Smooth muscle cell (in vitro differentiated cells): Measurements from ENCODE around the gene CORO7. TPM values are rescaled to one million over a fixed set of nuclear protein-coding genes. Genes with fewer than 3 reads are reported as not detected.

Source experiments
- DNase-seq: peaks from one replicate; lab custom pipeline; 2025; ENCODE audit not compliant: unreplicated experiment; lab: John Stamatoyannopoulos, UW
- H2AFZ ChIP-seq: fragments of 200-600 bp; sonication (generic); 2 replicates; pipeline ENCODE4 v1.6.0; 2016; ENCODE audit warnings: antibody characterized with exemption, low read depth, mild to moderate bottlenecking
- H3F3A ChIP-seq: fragments of 200-600 bp; sonication (generic); 2 replicates; pipeline ENCODE4 v1.6.0; 2017; ENCODE audit warnings: antibody characterized with exemption, low read depth
- H3K27ac ChIP-seq: fragments of 200-600 bp; sonication (generic); 2 replicates; pipeline ENCODE4 v1.5.1; 2016; ENCODE audit warnings: low read depth, mild to moderate bottlenecking
- H3K27me3 ChIP-seq: fragments of 200-600 bp; sonication (generic); 2 replicates; pipeline ENCODE4 v1.6.1; 2016; ENCODE audit warnings: low read depth, mild to moderate bottlenecking
- H3K36me3 ChIP-seq: fragments of 200-600 bp; sonication (generic); 2 replicates; pipeline ENCODE4 v1.5.1; 2016; ENCODE audit warnings: low read depth
- H3K4me1 ChIP-seq: fragments of 200-600 bp; sonication (generic); 2 replicates; pipeline ENCODE4 v1.5.1; 2016; ENCODE audit warnings: low read depth
- H3K4me2 ChIP-seq: fragments of 200-600 bp; sonication (generic); 2 replicates; pipeline ENCODE4 v1.6.0; 2016; ENCODE audit warnings: mild to moderate bottlenecking
- H3K4me3 ChIP-seq: fragments of 200-600 bp; sonication (generic); 2 replicates; pipeline ENCODE4 v1.5.1; 2016; ENCODE audit warnings: mild to moderate bottlenecking
- H3K79me2 ChIP-seq: fragments of 200-600 bp; sonication (generic); 2 replicates; pipeline ENCODE4 v1.6.0; 2016; ENCODE audit warnings: low read depth, mild to moderate bottlenecking
- H3K9ac ChIP-seq: fragments of 200-600 bp; sonication (generic); 2 replicates; pipeline ENCODE4 v1.6.0; 2016; ENCODE audit warnings: low read depth
- H3K9me3 ChIP-seq: fragments of 200-600 bp; sonication (generic); replicated peaks from 2 replicates; pipeline ENCODE4 v1.5.1; 2016; ENCODE audit warnings: low read depth
- H4K20me1 ChIP-seq: fragments of 200-600 bp; sonication (generic); 2 replicates; pipeline ENCODE4 v1.6.0; 2016; ENCODE audit warnings: low read depth
- CTCF ChIP-seq: fragments of 200-600 bp; sonication (generic); IDR thresholded peaks from 2 replicates; pipeline ENCODE4 v1.5.1; 2017; ENCODE audit warnings: borderline replicate concordance, mild to moderate bottlenecking, antibody characterized with exemption; ENCODE audit not compliant: insufficient read depth, poor library complexity, severe bottlenecking
- WGBS: methylation state at CpG from one replicate; pipeline ENCODE4 v1.1.7; 2016; ENCODE audit warnings: low lambda C conversion rate; 5-methylcytosine and 5-hydroxymethylcytosine counted together
- polyA plus RNA-seq: library from polyadenylated mRNA; unstranded; fragments of >200 nt; fragmentation: Nextera tagmentation; extraction: Ambion mirVana; gene quantifications from 2 replicates; pipeline ENCODE4 v1.2.1, GENCODE V29; 2016
- total RNA-seq: library from RNA; depleted of rRNA; stranded (reverse); fragments of >200 nt; gene quantifications from 2 replicates; pipeline ENCODE4 v1.2.3, GENCODE V29; 2014

CORO7 gene
- total and polyA plus RNA-seq, 2 experiments from 2014 or later: 6.7 to 12.7 TPM

- no peak overlapping the region for H3K4me2 ChIP-seq
- peaks cover 2% of the 10 kb centered on the region for H4K20me1 ChIP-seq
- no peak overlapping the region for H3K9ac ChIP-seq
- no peak overlapping the region for H3K27ac ChIP-seq
- no peak overlapping the region for H2AFZ ChIP-seq
- H3K36me3 ChIP-seq: no peaks in the 10 kb centered on the region
- peaks cover 8% of the 10 kb centered on the region for H3F3A ChIP-seq
- no peaks in the 10 kb centered on the region for H3K9me3 ChIP-seq
- WGBS: 97% methylated on average over 20 of the region's 20 CpGs
- H3K4me1 ChIP-seq: peaks cover 10% of the 10 kb centered on the region
- peaks cover 10% of the 10 kb centered on the region for H3K79me2 ChIP-seq
- DNase-seq: no peak
- no peak for TF ChIP-seq CTCF
- no peak overlapping the region for H3K4me3 ChIP-seq
- no peaks in the 10 kb centered on the region for H3K27me3 ChIP-seq
Measured at GRCh38 chr16:4354512-4355409, 61.6 kb downstream of the CORO7 start.

DNA sequence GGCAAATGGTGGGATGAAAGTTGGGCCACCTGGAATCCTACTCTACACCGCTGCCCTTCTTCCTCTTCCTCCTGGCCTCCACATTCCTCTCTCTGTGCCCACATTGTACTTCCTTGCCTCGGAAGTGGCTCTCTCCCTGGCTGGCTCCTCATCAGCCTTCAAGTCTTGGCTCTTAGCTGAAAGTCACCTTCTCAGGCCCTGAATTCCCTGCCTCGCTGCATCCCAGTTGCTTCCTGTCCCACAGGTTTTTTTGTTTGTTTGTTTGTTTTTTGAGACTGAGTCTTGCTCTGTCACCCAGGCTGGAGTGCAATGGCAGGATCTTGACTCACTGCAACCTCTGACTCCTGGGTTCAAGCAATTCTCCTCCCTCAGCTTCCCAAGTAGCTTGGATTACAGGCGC lies 62.7 kb downstream of the CORO7 start:
- H3K79me2 ChIP-seq: peaks cover 20% of the 10 kb centered on the region
- H3K27me3 ChIP-seq: no peaks in the 10 kb centered on the region
- H3K4me2 ChIP-seq: no peak overlapping the region
- 96% methylated on average over 4 of the region's 4 CpGs for WGBS
- no peak overlapping the region for H2AFZ ChIP-seq
- peaks cover 10% of the 10 kb centered on the region for H3K4me1 ChIP-seq
- H4K20me1 ChIP-seq: peaks cover 4% of the 10 kb centered on the region
- H3K9ac ChIP-seq: no peak overlapping the region
- H3K36me3 ChIP-seq: no peaks in the 10 kb centered on the region
- no peak overlapping the region for H3K4me3 ChIP-seq
- H3F3A ChIP-seq: peaks cover 8% of the 10 kb centered on the region
- no peaks in the 10 kb centered on the region for H3K9me3 ChIP-seq
- no peak for TF ChIP-seq CTCF
- no peak for DNase-seq
- no peak overlapping the region for H3K27ac ChIP-seq

DNA sequence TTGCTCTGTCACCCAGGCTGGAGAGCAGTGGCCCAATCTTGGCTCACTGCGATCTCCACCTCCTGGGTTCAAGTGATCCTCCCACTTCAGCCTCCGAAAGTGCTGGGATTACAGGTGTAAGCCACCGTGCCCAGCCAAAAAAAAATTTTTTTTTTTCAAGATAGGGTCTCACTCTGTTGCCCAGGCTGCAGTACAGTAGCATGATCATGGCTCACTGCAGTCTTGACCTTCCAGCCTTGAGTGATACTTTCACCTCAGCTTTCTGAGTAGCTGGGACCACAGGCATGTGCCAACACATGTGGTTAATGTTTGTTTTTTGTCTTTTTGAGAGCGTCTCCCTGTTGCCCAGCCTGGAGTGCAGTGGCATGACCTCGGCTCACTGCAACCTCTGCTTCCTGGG lies 63.6 kb downstream of the CORO7 start:
- H3K9ac ChIP-seq: no peak overlapping the region
- DNase-seq: no peak
- H3K27ac ChIP-seq: no peak overlapping the region
- no peaks in the 10 kb centered on the region for H3K9me3 ChIP-seq
- H3K4me3 ChIP-seq: no peak overlapping the region
- H3K27me3 ChIP-seq: no peaks in the 10 kb centered on the region
- no peaks in the 10 kb centered on the region for H3K36me3 ChIP-seq
- peaks cover 10% of the 10 kb centered on the region for H3K4me1 ChIP-seq
- WGBS: 94% methylated on average over 5 of the region's 5 CpGs
- peaks cover 24% of the 10 kb centered on the region for H3K79me2 ChIP-seq
- peaks cover 6% of the 10 kb centered on the region for H4K20me1 ChIP-seq
- peaks cover 8% of the 10 kb centered on the region for H3F3A ChIP-seq
- no peak overlapping the region for H2AFZ ChIP-seq
- H3K4me2 ChIP-seq: no peak overlapping the region
- TF ChIP-seq CTCF: no peak

- H3K79me2 ChIP-seq: peaks cover 29% of the 10 kb centered on the region
- H3K36me3 ChIP-seq: no peaks in the 10 kb centered on the region
- H2AFZ ChIP-seq: no peak overlapping the region
- no peak for DNase-seq
- H3K4me2 ChIP-seq: peak overlapping the region; percentile 83
- peak overlapping the region; percentile 63 for H3K27ac ChIP-seq
- TF ChIP-seq CTCF: no peak
- H3K9ac ChIP-seq: no peak overlapping the region
- peaks cover 8% of the 10 kb centered on the region for H3F3A ChIP-seq
- WGBS: 66% methylated on average over 7 of the region's 7 CpGs
- H4K20me1 ChIP-seq: peaks cover 15% of the 10 kb centered on the region
- no peaks in the 10 kb centered on the region for H3K9me3 ChIP-seq
- no peak overlapping the region for H3K4me3 ChIP-seq
- no peaks in the 10 kb centered on the region for H3K27me3 ChIP-seq
- peaks cover 10% of the 10 kb centered on the region for H3K4me1 ChIP-seq
Measured at GRCh38 chr16:4351880-4352279, 64.5 kb downstream of the CORO7 start.
